ENCODE data around the gene ZFPM1.

Gene ZFPM1

DNA sequence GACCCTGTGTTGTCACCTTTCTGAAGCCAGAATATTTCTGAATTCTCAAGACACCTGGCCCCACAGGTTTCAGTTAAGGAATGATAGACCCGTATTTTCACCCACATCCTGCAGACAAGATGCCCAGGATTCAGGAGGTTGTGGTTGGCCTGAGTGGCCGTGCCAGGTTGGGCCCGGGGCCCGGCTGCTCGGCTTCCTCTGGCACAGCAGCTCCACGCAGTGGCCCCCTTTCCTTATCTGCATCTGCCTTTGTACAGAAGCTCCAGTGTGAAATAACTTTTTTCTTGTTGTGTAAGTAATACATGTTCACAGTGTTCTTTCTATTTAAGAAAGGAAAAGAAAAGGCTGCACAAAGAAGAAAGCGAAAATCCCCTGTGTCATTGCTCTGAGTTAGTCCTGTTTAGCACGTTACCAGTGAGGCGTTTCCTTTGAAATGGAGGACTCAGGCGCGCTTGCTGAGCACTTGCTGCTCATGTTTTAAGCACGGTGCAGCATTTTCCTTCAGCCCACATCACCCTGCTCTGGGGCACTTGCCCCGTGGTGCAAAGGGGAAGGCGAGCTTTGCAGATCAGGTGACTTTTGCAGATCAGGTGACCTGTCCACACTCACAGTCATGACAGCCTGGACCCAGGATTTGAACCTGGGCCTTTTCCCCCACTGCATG is 130.0 kb downstream of the ZFPM1 start:
- TF ChIP-seq YY1 (IDR thresholded peaks at IDR 0.05; ENCODE audit: low read depth) (no peak), USF1 (IDR thresholded peaks at IDR 0.05) (no peak), NFIC (IDR thresholded peaks at IDR 0.05) (no peak), TAF1 (IDR thresholded peaks at IDR 0.05; ENCODE audit: low read depth) (no peak), EP300 (IDR thresholded peaks at IDR 0.05; ENCODE audit: borderline replicate concordance) (no peak), TCF12 (IDR thresholded peaks at IDR 0.05; ENCODE audit: low read depth) (no peak), EGR1 (IDR thresholded peaks at IDR 0.05) (no peak), CEBPB (IDR thresholded peaks at IDR 0.05) (no peak), TEAD4 (IDR thresholded peaks at IDR 0.05) (no peak)
- TF ChIP-seq, protein P1, sequence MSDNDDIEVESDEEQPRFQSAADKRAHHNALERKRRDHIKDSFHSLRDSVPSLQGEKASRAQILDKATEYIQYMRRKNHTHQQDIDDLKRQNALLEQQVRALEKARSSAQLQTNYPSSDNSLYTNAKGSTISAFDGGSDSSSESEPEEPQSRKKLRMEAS (IDR thresholded peaks at IDR 0.05): no peak

DNA sequence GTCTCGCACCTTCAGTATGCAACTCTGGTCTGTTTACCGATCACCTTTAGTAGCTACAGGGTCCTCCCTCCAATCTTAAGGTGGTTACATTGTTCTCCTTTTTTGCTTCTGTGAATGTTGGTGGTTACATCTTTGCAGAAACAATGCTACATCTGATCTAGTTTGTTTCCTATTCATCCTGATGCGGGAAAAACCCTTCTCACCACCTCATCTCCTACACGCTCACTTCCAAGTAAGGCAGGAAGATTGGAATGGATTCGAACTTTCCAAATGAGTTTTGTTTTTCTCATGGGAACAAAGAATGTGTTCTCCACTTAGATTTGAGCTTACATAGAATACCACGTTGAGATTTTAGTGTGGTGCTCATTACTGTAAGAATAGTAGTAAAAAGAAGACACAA is 131.6 kb downstream of the ZFPM1 start:
- TF ChIP-seq CREB1 (IDR thresholded peaks at IDR 0.05; ENCODE audit: low read depth) (no peak), YY1 (IDR thresholded peaks at IDR 0.05; ENCODE audit: low read depth) (no peak), USF1 (IDR thresholded peaks at IDR 0.05) (no peak), TEAD4 (IDR thresholded peaks at IDR 0.05) (no peak), ZBTB7A (IDR thresholded peaks at IDR 0.05; ENCODE audit: low read depth) (no peak), REST (IDR thresholded peaks at IDR 0.05; ENCODE audit: low read depth) (no peak), FOXM1 (IDR thresholded peaks at IDR 0.05; ENCODE audit: borderline replicate concordance, low read depth) (no peak), CEBPB (IDR thresholded peaks at IDR 0.05) (no peak), TAF1 (IDR thresholded peaks at IDR 0.05; ENCODE audit: low read depth) (no peak), EP300 (IDR thresholded peaks at IDR 0.05; ENCODE audit: borderline replicate concordance) (no peak), EGR1 (IDR thresholded peaks at IDR 0.05) (no peak), TCF12 (IDR thresholded peaks at IDR 0.05; ENCODE audit: low read depth) (no peak), NFIC (IDR thresholded peaks at IDR 0.05) (no peak), RAD21 (IDR thresholded peaks at IDR 0.05; ENCODE audit: low read depth) (no peak)
- TF ChIP-seq, protein P1 (IDR thresholded peaks at IDR 0.05): no peak

DNA sequence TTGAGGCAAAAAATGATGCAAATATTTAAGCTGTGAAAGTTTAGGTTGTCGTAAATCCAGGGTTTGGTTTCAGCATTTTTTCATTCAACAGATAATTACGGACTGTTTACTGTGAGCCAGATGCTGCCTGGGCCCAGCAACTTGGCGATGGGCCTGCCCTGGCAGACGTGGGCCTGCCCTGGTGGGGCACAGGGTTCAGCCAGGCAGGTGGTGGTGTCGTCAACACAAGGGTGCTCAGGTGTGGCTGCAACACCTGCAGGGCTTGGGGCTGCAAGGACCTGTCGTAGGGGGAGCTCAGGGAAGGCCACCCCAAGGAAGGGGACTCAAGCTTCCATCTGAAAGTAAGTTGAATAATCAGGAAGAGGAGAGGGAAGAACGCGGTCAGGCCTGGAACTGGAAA is 132.2 kb downstream of the ZFPM1 start:
- TF ChIP-seq RAD21 (IDR thresholded peaks at IDR 0.05; ENCODE audit: low read depth): no peak
- TF ChIP-seq NFIC (IDR thresholded peaks at IDR 0.05): no peak
- no peak for TF ChIP-seq YY1 (IDR thresholded peaks at IDR 0.05; ENCODE audit: low read depth)
- TF ChIP-seq EGR1 (IDR thresholded peaks at IDR 0.05): no peak
- no peak for TF ChIP-seq REST (IDR thresholded peaks at IDR 0.05; ENCODE audit: low read depth)
- no peak for TF ChIP-seq TEAD4 (IDR thresholded peaks at IDR 0.05)
- TF ChIP-seq, protein P1 (IDR thresholded peaks at IDR 0.05): no peak
- TF ChIP-seq CEBPB (IDR thresholded peaks at IDR 0.05): no peak
- TF ChIP-seq FOXM1 (IDR thresholded peaks at IDR 0.05; ENCODE audit: borderline replicate concordance, low read depth): no peak

DNA sequence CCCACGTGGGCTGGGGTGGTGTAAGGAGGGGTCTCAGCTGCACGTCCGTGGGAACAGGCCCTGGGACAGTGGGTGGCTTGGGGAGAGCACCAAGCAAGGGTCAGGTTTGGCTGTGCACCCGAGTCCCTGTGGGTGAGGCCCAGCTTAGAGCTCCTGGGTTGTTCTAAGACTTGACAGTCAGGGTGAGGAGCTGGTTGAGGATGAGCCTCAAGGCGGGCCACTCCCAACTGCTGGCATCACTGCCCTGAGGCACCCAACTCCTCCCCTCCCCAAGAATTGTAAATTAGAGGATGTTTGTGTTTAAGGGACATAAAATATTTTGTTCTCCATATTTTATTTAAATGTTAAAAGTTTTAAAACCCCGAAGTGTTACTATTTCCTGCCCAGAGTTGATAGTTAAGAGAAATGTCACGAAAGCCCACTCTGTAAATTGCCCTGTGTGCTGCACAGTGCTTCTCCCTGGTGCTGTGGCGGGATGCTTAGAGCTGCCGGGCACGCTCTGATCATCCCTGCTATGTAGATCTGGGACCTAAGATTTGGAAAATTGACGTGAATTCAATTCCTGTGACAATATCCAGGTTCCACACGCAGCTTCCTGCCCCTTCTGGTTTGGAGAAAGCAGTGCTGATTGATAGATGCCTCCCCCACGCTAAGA is 133.0 kb downstream of the ZFPM1 start:
- no peak for TF ChIP-seq NFIC (IDR thresholded peaks at IDR 0.05)
- no peak for TF ChIP-seq ZBTB7A (IDR thresholded peaks at IDR 0.05; ENCODE audit: low read depth)
- TF ChIP-seq TAF1 (IDR thresholded peaks at IDR 0.05; ENCODE audit: low read depth): no peak
